MM.1S (cell line): ENCODE results near the gene TRPV5.

ENCODE experiments used
- EZH2 ChIP-seq: fragments of 300-600 bp; sonication (generic); optimal IDR thresholded peaks from 2 replicates; pipeline ENCODE3; 2017; ENCODE audit warnings: low read depth, mild to moderate bottlenecking, antibody characterized with exemption, low read length, mixed read lengths
- EZH2phosphoT487 ChIP-seq: fragments of 300-600 bp; sonication (generic); IDR thresholded peaks from 2 replicates; pipeline ENCODE4 v1.6.1; 2018; ENCODE audit warnings: antibody characterized with exemption, low read length
- TF ChIP-seq, protein P1 (sequence below): fragments of 300-600 bp; sonication (generic); IDR thresholded peaks from 2 replicates; pipeline ENCODE4 v1.5.1; 2016; ENCODE audit warnings: antibody characterized with exemption, low read length, mixed read lengths

DNA sequence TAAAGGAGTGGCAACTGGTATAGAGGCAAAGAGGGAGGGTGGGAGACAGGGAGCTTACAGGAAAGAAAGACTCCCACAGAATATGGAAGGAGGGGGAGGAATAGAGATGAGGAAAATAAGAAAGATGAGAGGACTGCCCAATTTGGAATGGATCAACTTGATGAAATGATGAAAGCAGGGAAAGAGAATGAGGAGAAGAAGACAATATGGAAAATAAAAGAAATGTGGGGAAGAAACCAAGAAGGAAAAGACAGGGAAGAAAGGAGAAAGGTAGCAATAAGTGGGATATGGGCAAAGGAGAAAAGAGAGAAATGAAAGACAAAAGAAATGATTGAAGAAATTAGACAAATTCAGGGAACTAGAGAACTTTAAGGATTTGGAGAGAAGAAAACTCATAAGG, 25.7 kb upstream of the TRPV5 start:
- TF ChIP-seq, protein P1, sequence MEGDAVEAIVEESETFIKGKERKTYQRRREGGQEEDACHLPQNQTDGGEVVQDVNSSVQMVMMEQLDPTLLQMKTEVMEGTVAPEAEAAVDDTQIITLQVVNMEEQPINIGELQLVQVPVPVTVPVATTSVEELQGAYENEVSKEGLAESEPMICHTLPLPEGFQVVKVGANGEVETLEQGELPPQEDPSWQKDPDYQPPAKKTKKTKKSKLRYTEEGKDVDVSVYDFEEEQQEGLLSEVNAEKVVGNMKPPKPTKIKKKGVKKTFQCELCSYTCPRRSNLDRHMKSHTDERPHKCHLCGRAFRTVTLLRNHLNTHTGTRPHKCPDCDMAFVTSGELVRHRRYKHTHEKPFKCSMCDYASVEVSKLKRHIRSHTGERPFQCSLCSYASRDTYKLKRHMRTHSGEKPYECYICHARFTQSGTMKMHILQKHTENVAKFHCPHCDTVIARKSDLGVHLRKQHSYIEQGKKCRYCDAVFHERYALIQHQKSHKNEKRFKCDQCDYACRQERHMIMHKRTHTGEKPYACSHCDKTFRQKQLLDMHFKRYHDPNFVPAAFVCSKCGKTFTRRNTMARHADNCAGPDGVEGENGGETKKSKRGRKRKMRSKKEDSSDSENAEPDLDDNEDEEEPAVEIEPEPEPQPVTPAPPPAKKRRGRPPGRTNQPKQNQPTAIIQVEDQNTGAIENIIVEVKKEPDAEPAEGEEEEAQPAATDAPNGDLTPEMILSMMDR, result no peak
- TF ChIP-seq EZH2, result no peak
- no peak for TF ChIP-seq EZH2phosphoT487
